HUES6 (cell line): ENCODE data around the gene ANKH.

Source experiments
- H3K27ac ChIP-seq: 2 replicates; pipeline ENCODE4 v1.7.0; 2013; ENCODE audit warnings: low read depth, mild to moderate bottlenecking, low read length, inconsistent platforms
- H3K27me3 ChIP-seq: 2 replicates; pipeline ENCODE4 v1.6.1; 2013; ENCODE audit warnings: low read length; ENCODE audit not compliant: control insufficient read depth, insufficient read depth
- H3K36me3 ChIP-seq: 2 replicates; pipeline ENCODE4 v1.6.1; 2013; ENCODE audit warnings: low read length; ENCODE audit not compliant: control insufficient read depth, insufficient read depth
- H3K4me1 ChIP-seq: 2 replicates; pipeline ENCODE4 v1.6.1; 2013; ENCODE audit warnings: low read length; ENCODE audit not compliant: control insufficient read depth, insufficient read depth
- H3K4me3 ChIP-seq: 2 replicates; pipeline ENCODE4 v1.5.1; 2013; ENCODE audit warnings: low read depth, low read length
- H3K9ac ChIP-seq: one replicate; pipeline ENCODE4 v1.6.1; 2013; ENCODE audit warnings: mild to moderate bottlenecking, low read length
- H3K9me3 ChIP-seq: 2 replicates; pipeline ENCODE4 v1.6.1; 2013; ENCODE audit warnings: low read depth, low read length; ENCODE audit not compliant: control insufficient read depth, insufficient read depth

ANKH gene

DNA sequence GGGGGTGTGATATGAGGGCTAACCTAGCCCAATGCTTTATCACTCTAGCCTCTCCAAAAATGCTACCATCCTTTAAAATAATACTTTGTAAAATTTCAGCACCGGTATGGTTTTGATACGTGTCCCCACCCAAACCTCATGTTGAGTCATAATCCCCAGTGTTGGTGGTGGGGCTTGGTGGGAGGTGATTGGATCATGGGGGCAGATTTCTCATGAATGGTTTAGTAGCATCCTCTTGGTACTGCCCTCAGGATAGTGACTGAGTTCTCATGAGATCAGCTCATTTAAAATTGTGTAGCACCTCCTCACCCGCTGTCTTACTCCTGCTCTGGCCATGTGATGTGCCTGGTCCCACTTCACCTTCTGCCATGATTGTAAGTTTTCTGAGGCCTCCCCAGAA lies 35.0 kb upstream of the ANKH start:
- Histone ChIP-seq H3K4me1 (no peaks in the 10 kb centered on the region), H3K36me3 (no peaks in the 10 kb centered on the region)

DNA sequence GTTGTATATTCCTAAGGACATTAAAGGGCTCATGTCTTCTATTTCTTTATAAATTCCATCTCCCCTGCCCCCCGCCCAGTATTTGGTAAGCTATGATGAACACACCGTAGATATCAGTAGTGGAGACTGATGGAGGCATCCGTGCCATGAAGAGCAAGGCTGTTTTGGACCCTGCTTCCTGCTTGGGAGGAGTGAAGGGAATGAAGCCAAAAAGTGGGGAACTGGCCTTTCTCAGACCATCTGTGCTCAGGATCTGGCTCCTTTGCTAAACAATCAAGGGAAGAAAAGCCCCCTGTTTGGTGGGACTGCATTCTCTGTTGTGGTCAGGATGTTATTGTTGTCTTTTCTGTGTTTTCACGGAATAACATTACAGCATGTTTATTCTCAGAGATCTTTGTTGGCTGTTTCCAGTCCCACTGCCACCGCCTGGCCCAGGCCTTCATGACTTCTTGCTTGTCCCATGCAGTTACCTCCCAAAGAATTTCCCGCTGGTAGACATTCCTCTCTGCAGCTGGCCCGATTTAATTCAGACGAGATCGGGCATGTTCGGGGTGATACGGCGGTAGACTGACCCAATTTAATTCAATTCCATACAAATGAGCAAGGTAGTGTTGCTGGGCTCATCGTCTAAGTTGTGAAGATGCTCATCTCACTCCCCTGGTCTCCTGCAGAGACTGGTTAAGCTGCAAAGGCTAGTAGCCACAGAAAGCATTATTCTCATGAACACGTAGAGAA lies 31.4 kb upstream of the ANKH start:
- H3K36me3 ChIP-seq = no peaks in the 10 kb centered on the region
- no peak overlapping the region for H3K27ac ChIP-seq
- no peaks in the 10 kb centered on the region for H3K9me3 ChIP-seq
- H3K27me3 ChIP-seq = no peaks in the 10 kb centered on the region
- peaks cover 5% of the 10 kb centered on the region; the same call in 1 of the 2 replicates for H3K4me1 ChIP-seq
- H3K4me3 ChIP-seq = no peak overlapping the region
- no peak overlapping the region for H3K9ac ChIP-seq

More for the DNA sequence above, 35.0 kb upstream of the ANKH start:
- Histone ChIP-seq H3K27me3 (no peaks in the 10 kb centered on the region), H3K27ac (no peak overlapping the region), H3K4me3 (no peak overlapping the region), H3K9me3 (no peaks in the 10 kb centered on the region), H3K9ac (no peak overlapping the region)

- Histone ChIP-seq H3K4me1 (peaks cover 5% of the 10 kb centered on the region; the same call in 1 of the 2 replicates), H3K27me3 (no peaks in the 10 kb centered on the region), H3K9me3 (no peaks in the 10 kb centered on the region), H3K4me3 (no peak overlapping the region), H3K9ac (no peak overlapping the region), H3K27ac (no peak overlapping the region), H3K36me3 (no peaks in the 10 kb centered on the region)
These were observed 30.0 kb upstream of the ANKH start for GRCh38 chr5:14901462-14902051.

DNA sequence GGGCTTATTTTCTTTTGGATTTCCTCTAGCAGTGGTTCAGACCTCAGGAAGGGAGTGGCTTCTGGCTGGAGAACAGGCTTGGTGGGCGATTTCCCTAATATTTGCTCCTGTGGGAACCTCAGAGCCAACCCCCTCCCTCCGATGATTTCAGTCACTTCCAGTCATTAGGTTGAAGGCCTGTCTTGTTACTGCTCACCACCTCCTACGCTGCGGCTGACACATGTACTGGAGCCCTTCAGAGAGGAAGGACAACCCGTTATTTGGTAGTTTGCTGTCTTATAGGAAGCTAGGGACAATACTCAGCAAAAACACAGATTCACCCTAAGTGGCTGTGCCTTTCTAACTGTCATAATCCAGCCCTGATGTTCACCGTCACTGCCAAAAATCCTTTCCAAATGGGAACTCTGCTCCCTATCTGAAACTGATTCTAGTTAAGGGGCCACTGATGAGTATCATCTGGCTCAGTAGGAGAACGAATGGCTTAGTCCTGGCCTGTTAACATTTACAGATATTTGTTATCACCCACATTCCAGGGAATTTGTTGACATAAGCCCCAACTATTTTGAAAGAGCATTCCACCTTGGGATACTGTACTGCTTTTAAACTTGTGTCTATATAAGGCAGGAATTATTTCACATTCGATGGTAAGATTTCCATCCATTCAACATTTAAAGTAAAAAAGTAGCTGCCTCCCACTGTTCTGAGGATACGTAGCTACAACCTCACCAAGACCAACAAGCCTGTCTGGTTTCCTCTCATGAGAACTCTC lies 29.3 kb upstream of the ANKH start:
- Histone ChIP-seq H3K36me3 (no peaks in the 10 kb centered on the region), H3K4me3 (no peak overlapping the region), H3K9ac (no peak overlapping the region), H3K27ac (no peak overlapping the region), H3K27me3 (no peaks in the 10 kb centered on the region), H3K9me3 (no peaks in the 10 kb centered on the region), H3K4me1 (peaks cover 5% of the 10 kb centered on the region; the same call in 1 of the 2 replicates)

GRCh38 chr5:14896131-14896530 lies 24.6 kb upstream of the ANKH start:
- H3K4me1 ChIP-seq = peaks cover 5% of the 10 kb centered on the region; the same call in 1 of the 2 replicates
- H3K9me3 ChIP-seq = no peaks in the 10 kb centered on the region
- no peak overlapping the region for H3K4me3 ChIP-seq
- H3K9ac ChIP-seq = no peak overlapping the region
- no peaks in the 10 kb centered on the region for H3K27me3 ChIP-seq
- no peaks in the 10 kb centered on the region for H3K36me3 ChIP-seq
- no peak overlapping the region for H3K27ac ChIP-seq

DNA sequence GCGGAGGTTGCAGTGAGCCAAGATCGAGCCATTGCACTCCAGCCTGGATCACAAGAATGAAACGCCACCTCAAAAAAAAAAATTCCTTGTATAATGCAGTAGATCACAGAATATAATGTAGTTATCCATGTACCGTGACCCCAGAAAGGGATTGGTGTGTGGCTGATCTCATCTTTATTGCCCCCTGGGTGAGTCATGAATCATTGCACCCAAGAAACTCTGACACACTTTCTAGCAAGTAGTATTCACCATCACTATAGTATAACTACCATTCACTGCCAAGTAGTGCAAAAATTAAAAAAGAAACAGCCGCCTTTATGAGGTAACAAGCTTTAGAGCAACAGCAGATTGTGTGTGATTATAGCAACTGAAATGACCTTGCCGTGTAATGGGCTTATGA lies 23.7 kb upstream of the ANKH start:
- no peaks in the 10 kb centered on the region for H3K4me1 ChIP-seq
- H3K27ac ChIP-seq = no peak overlapping the region
- H3K4me3 ChIP-seq = no peak overlapping the region
- no peaks in the 10 kb centered on the region for H3K36me3 ChIP-seq
- H3K9ac ChIP-seq = no peak overlapping the region
- no peaks in the 10 kb centered on the region for H3K9me3 ChIP-seq
- no peaks in the 10 kb centered on the region for H3K27me3 ChIP-seq

GRCh38 chr5:14894748-14895147 lies 23.2 kb upstream of the ANKH start:
- H3K9ac ChIP-seq = no peak overlapping the region
- no peak overlapping the region for H3K4me3 ChIP-seq
- H3K27ac ChIP-seq = no peak overlapping the region
- H3K27me3 ChIP-seq = no peaks in the 10 kb centered on the region
- no peaks in the 10 kb centered on the region for H3K9me3 ChIP-seq
- H3K36me3 ChIP-seq = no peaks in the 10 kb centered on the region
- H3K4me1 ChIP-seq = no peaks in the 10 kb centered on the region

DNA sequence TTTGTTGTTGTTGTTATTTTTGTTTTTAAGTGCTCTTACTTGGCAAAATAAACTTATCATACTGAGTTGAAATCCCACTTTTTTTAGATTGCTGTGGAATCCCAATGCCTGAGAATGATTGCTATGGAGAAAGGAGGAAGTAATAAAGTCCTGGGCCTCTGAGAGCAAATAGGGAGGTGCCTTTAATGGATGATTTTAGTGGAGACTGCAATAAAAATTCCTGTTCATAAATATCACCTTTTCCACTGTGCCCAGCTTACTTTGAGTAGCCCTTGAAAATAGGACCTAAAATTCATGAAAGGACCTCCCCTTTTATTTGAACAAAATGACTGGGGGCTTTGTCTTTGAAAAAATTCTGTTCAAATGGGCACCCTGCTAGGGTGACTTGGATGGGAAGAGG lies 21.8 kb upstream of the ANKH start:
- no peak overlapping the region for H3K27ac ChIP-seq
- no peak overlapping the region for H3K4me3 ChIP-seq
- no peak overlapping the region for H3K9ac ChIP-seq
- no peaks in the 10 kb centered on the region for H3K4me1 ChIP-seq
- H3K27me3 ChIP-seq = no peaks in the 10 kb centered on the region
- H3K36me3 ChIP-seq = no peaks in the 10 kb centered on the region
- no peaks in the 10 kb centered on the region for H3K9me3 ChIP-seq

GRCh38 chr5:14890846-14891245 lies 19.3 kb upstream of the ANKH start:
- H3K27me3 ChIP-seq = no peaks in the 10 kb centered on the region
- H3K9ac ChIP-seq = no peak overlapping the region
- H3K36me3 ChIP-seq = no peaks in the 10 kb centered on the region
- no peak overlapping the region for H3K4me3 ChIP-seq
- no peak overlapping the region for H3K27ac ChIP-seq
- H3K4me1 ChIP-seq = no peaks in the 10 kb centered on the region
- no peaks in the 10 kb centered on the region for H3K9me3 ChIP-seq

GRCh38 chr5:14884062-14884612 lies 12.6 kb upstream of the ANKH start:
- no peaks in the 10 kb centered on the region for H3K27me3 ChIP-seq
- H3K9me3 ChIP-seq = no peaks in the 10 kb centered on the region
- no peak overlapping the region for H3K9ac ChIP-seq
- H3K36me3 ChIP-seq = no peaks in the 10 kb centered on the region
- H3K4me1 ChIP-seq = no peaks in the 10 kb centered on the region
- H3K27ac ChIP-seq = no peak overlapping the region
- H3K4me3 ChIP-seq = no peak overlapping the region
